Loucy (cell line): ENCODE data around the gene BMPR1B.
A peak's percentile ranks its signal among the peaks of the same experiment; 100 is the strongest.

ENCODE experiments used
- H2AFZ ChIP-seq: fragments of 200-600 bp; sonication (generic); 2 replicates; pipeline ENCODE4 v1.6.0; 2016; ENCODE audit warnings: antibody characterized with exemption, mild to moderate bottlenecking, low read length, moderate library complexity
- H3F3A ChIP-seq: fragments of 200-600 bp; 2 replicates; pipeline ENCODE4 v1.6.0; 2016; ENCODE audit warnings: antibody characterized with exemption, low read depth, mild to moderate bottlenecking
- H3K27me3 ChIP-seq: fragments of 200-600 bp; sonication (generic); 2 replicates; pipeline ENCODE4 v1.6.1; 2014; ENCODE audit warnings: low read length, mild to moderate bottlenecking; ENCODE audit not compliant: insufficient read depth, poor library complexity, severe bottlenecking
- H3K36me3 ChIP-seq: fragments of 200-600 bp; sonication (generic); 2 replicates; pipeline ENCODE4 v1.6.1; 2016; ENCODE audit warnings: low read length; ENCODE audit not compliant: insufficient read depth
- H3K4me1 ChIP-seq: fragments of 200-600 bp; sonication (generic); 2 replicates; pipeline ENCODE4 v1.5.1; 2014; ENCODE audit warnings: low read length, mild to moderate bottlenecking; ENCODE audit not compliant: insufficient read depth, poor library complexity, severe bottlenecking
- H3K4me2 ChIP-seq: fragments of 200-600 bp; sonication (generic); 2 replicates; pipeline ENCODE4 v1.6.0; 2014; ENCODE audit warnings: antibody characterized with exemption, low read length, low read depth, mild to moderate bottlenecking; ENCODE audit not compliant: poor library complexity, severe bottlenecking
- H3K4me3 ChIP-seq: fragments of 200-600 bp; sonication (generic); 2 replicates; pipeline ENCODE4 v1.5.1; 2014; ENCODE audit warnings: low read length, mild to moderate bottlenecking, mixed read lengths; ENCODE audit not compliant: poor library complexity, severe bottlenecking
- H3K79me2 ChIP-seq: fragments of 200-600 bp; sonication (generic); 2 replicates; pipeline ENCODE4 v1.6.1; 2014; ENCODE audit warnings: low read length; ENCODE audit not compliant: insufficient read depth
- H3K9ac ChIP-seq: fragments of 200-600 bp; sonication (generic); 2 replicates; pipeline ENCODE4 v1.6.0; 2014; ENCODE audit warnings: mild to moderate bottlenecking, low read depth, low read length, moderate library complexity; ENCODE audit not compliant: poor library complexity, severe bottlenecking
- H3K9me2 ChIP-seq: fragments of 200-600 bp; sonication (generic); replicated peaks from 2 replicates; pipeline ENCODE4 v1.6.1; 2016; ENCODE audit warnings: low read depth, low read length, mixed read lengths
- H3K9me3 ChIP-seq: fragments of 200-600 bp; sonication (generic); 2 replicates; pipeline ENCODE4 v1.6.1; 2014; ENCODE audit warnings: mild to moderate bottlenecking, antibody characterized with exemption, low read length, low read depth; ENCODE audit not compliant: insufficient read depth
- H4K20me1 ChIP-seq: fragments of 200-600 bp; sonication (generic); 2 replicates; pipeline ENCODE4 v1.6.0; 2014; ENCODE audit warnings: antibody characterized with exemption, low read length, mild to moderate bottlenecking; ENCODE audit not compliant: insufficient read depth, poor library complexity, severe bottlenecking
- CTCF ChIP-seq: fragments of 200-600 bp; sonication (generic); conservative IDR thresholded peaks from 2 replicates; pipeline ENCODE4 v1.5.1; 2014; ENCODE audit warnings: mild to moderate bottlenecking, antibody characterized with exemption, low read length
- EZH2phosphoT487 ChIP-seq: fragments of 200-600 bp; IDR thresholded peaks from 2 replicates; pipeline ENCODE4 v1.6.1; 2018; ENCODE audit warnings: antibody characterized with exemption, mild to moderate bottlenecking, moderate library complexity, borderline replicate concordance

BMPR1B gene

GRCh38 chr4:95049551-95050233 lies 291.9 kb downstream of the BMPR1B start:
- Histone ChIP-seq H3K4me1 (peaks cover 5% of the 10 kb centered on the region), H3K9ac (no peak overlapping the region), H2AFZ (no peak overlapping the region), H3K4me3 (no peak overlapping the region), H3F3A (no peaks in the 10 kb centered on the region), H3K79me2 (no peaks in the 10 kb centered on the region), H3K4me2 (no peak overlapping the region), H3K36me3 (no peaks in the 10 kb centered on the region), H3K27me3 (no peaks in the 10 kb centered on the region), H3K9me3 (no peaks in the 10 kb centered on the region), H3K9me2 (no peaks in the 10 kb centered on the region), H4K20me1 (no peaks in the 10 kb centered on the region)
- no peak for TF ChIP-seq EZH2phosphoT487
- no peak for TF ChIP-seq CTCF

GRCh38 chr4:95050980-95051701 lies 293.4 kb downstream of the BMPR1B start:
- no peak overlapping the region for H3K9ac ChIP-seq
- H3F3A ChIP-seq: no peaks in the 10 kb centered on the region
- no peaks in the 10 kb centered on the region for H3K36me3 ChIP-seq
- no peak overlapping the region for H2AFZ ChIP-seq
- TF ChIP-seq CTCF: no peak
- TF ChIP-seq EZH2phosphoT487: no peak
- H3K9me2 ChIP-seq: no peaks in the 10 kb centered on the region
- H3K4me3 ChIP-seq: no peak overlapping the region
- no peaks in the 10 kb centered on the region for H3K27me3 ChIP-seq
- H3K9me3 ChIP-seq: no peaks in the 10 kb centered on the region
- H4K20me1 ChIP-seq: no peaks in the 10 kb centered on the region
- peaks cover 17% of the 10 kb centered on the region for H3K4me1 ChIP-seq
- H3K79me2 ChIP-seq: no peaks in the 10 kb centered on the region
- H3K4me2 ChIP-seq: peak overlapping the region; percentile 15

GRCh38 chr4:95051702-95052020 lies 293.9 kb downstream of the BMPR1B start:
- H3K4me1 ChIP-seq: peaks cover 20% of the 10 kb centered on the region
- H3K79me2 ChIP-seq: no peaks in the 10 kb centered on the region
- no peaks in the 10 kb centered on the region for H3K27me3 ChIP-seq
- H3K9me3 ChIP-seq: no peaks in the 10 kb centered on the region
- H3K36me3 ChIP-seq: no peaks in the 10 kb centered on the region
- H3K9me2 ChIP-seq: no peaks in the 10 kb centered on the region
- no peaks in the 10 kb centered on the region for H4K20me1 ChIP-seq
- no peak overlapping the region for H3K9ac ChIP-seq
- no peak overlapping the region for H3K4me3 ChIP-seq
- no peaks in the 10 kb centered on the region for H3F3A ChIP-seq
- no peak overlapping the region for H2AFZ ChIP-seq
- H3K4me2 ChIP-seq: peak overlapping the region; percentile 15
- TF ChIP-seq EZH2phosphoT487 (no peak), CTCF (no peak)
